Kidney (tissue), 14 donors: Measurements from ENCODE around the gene GABBR2. TPM values are rescaled to one million over a fixed set of nuclear protein-coding genes. Genes with fewer than 3 reads are reported as not detected.

Experiments
- DNase-seq, 5 donors: peaks; one replicate each; pipeline ENCODE4 v3.0.0-alpha.2; 2013 to 2020
- FAIRE-seq: peaks from 2 replicates; lab custom pipeline; 2012; peaks lifted over from hg19 to GRCh38; lab: Jason Lieb, UNC
- H3K27ac ChIP-seq, 2 donors: one replicate each; pipeline ENCODE4 v1.7.0; 2013; ENCODE audit warnings: low read depth in 2 of 2, low read length in 2 of 2, inconsistent platforms in 1 of 2
- H3K27me3 ChIP-seq: one replicate; pipeline ENCODE4 v1.7.1; 2013; ENCODE audit warnings: low read length, inconsistent platforms; ENCODE audit not compliant: control insufficient read depth, insufficient read depth
- H3K36me3 ChIP-seq, 3 donors: one replicate each; pipeline versions ENCODE4 v1.7.0 to v1.7.1; 2013; ENCODE audit warnings: low read length in 3 of 3, control low read depth in 1 of 3, inconsistent platforms in 1 of 3; ENCODE audit not compliant: insufficient read depth in 3 of 3, control insufficient read depth in 2 of 3
- H3K4me1 ChIP-seq, 3 donors: one replicate each; pipeline versions ENCODE4 v1.7.0 to v1.7.1; 2013; ENCODE audit warnings: low read length in 3 of 3, inconsistent platforms in 1 of 3, low read depth in 1 of 3; ENCODE audit not compliant: control insufficient read depth in 2 of 3, insufficient read depth in 2 of 3
- H3K4me3 ChIP-seq, 3 donors: one replicate each; pipeline versions ENCODE4 v1.7.0 to v1.8.1; 2013; ENCODE audit warnings: low read length in 3 of 3, control low read depth in 1 of 3, inconsistent platforms in 1 of 3
- H3K9ac ChIP-seq, 3 donors: one replicate each; pipeline versions ENCODE4 v1.7.0 to v1.7.1; 2013; ENCODE audit warnings: low read length in 3 of 3, control low read depth in 1 of 3, inconsistent platforms in 1 of 3
- H3K9me3 ChIP-seq, 3 donors: one replicate each; pipeline versions ENCODE4 v1.7.0 to v1.7.1; 2013; ENCODE audit warnings: low read length in 3 of 3, control low read depth in 1 of 3, inconsistent platforms in 1 of 3; ENCODE audit not compliant: control insufficient read depth in 2 of 3, insufficient read depth in 1 of 3
- CTCF ChIP-seq: IDR thresholded peaks from 3 replicates; pipeline ENCODE4 v1.5.1; 2012; ENCODE audit warnings: mild to moderate bottlenecking, moderate library complexity, borderline replicate concordance; ENCODE audit not compliant: insufficient read depth; ENCODE audit errors: extremely low read depth
- intact Hi-C: fragments of 100-400 bp; cut with DNase I; formaldehyde crosslinking; loops from one replicate; pipeline ENCODE4 v1.11.1; 2022
- polyA plus RNA-seq: library from polyadenylated mRNA; stranded (reverse); fragments of 350-450 nt; fragmentation: Illumina TruSeq; extraction: RNeasy Lipid Tissue Mini Kit (QIAGEN cat#74804); gene quantifications from one replicate; pipeline ENCODE4 v1.2.3, GENCODE V29; 2014; ENCODE audit warnings: low read depth, low replicate concordance; ENCODE audit not compliant: insufficient read depth
- total RNA-seq: library from RNA; stranded (reverse); fragmentation: NEBNext Ultra II Directional; extraction: Animal tissue kit (Norgen Biotek cat#: 25700); gene quantifications from one replicate; pipeline ENCODE4 v1.2.1, GENCODE V29; 2021
- donor health status: control.
- donor health status: control.
- donor health status: control.
- donor health status: control.
- donor health status: control.
- donor health status: DM: yes; HTN: yes; CAD: no.
- donor health status: Normal renal cell carcinoma (clear cell type).

GABBR2 gene
- total and polyA plus RNA-seq, 2 donors from 2014 or later: 0.06 TPM; not detected in 1

GRCh38 chr9:98532574-98532973, 176.2 kb downstream of the GABBR2 start:
- no peak for TF ChIP-seq CTCF
- intact Hi-C loops: no loop called here
- no peak for FAIRE-seq

GRCh38 chr9:98532147-98532546, 176.6 kb downstream of the GABBR2 start:
- DNase-seq (no peak), FAIRE-seq (no peak)
- no peaks in the 10 kb centered on the region for H3K9me3 ChIP-seq
- H3K9ac ChIP-seq: no peak overlapping the region
- H3K36me3 ChIP-seq: no peaks in the 10 kb centered on the region
- no peak overlapping the region for H3K27ac ChIP-seq
- TF ChIP-seq CTCF: no peak
- intact Hi-C loops: no loop called here
- H3K4me1 ChIP-seq: no peaks in the 10 kb centered on the region
- H3K4me3 ChIP-seq: no peak overlapping the region
- H3K27me3 ChIP-seq: no peaks in the 10 kb centered on the region

More at GRCh38 chr9:98532574-98532973, 176.2 kb downstream of the GABBR2 start:
- no peaks in the 10 kb centered on the region for H3K9me3 ChIP-seq
- no peak overlapping the region for H3K4me3 ChIP-seq
- H3K27me3 ChIP-seq: no peaks in the 10 kb centered on the region
- DNase-seq: no peak
- H3K36me3 ChIP-seq: no peaks in the 10 kb centered on the region
- H3K27ac ChIP-seq: no peak overlapping the region
- no peaks in the 10 kb centered on the region for H3K4me1 ChIP-seq
- no peak overlapping the region for H3K9ac ChIP-seq

- intact Hi-C loops: no loop called here
- TF ChIP-seq CTCF: no peak
- no peak for DNase-seq
- Histone ChIP-seq H3K9ac (no peak overlapping the region), H3K27ac (no peak overlapping the region), H3K9me3 (no peaks in the 10 kb centered on the region), H3K4me3 (no peak overlapping the region), H3K27me3 (no peaks in the 10 kb centered on the region), H3K4me1 (no peaks in the 10 kb centered on the region), H3K36me3 (no peaks in the 10 kb centered on the region)
- no peak for FAIRE-seq
These were observed 177.8 kb downstream of the GABBR2 start for GRCh38 chr9:98530806-98531386.

DNA sequence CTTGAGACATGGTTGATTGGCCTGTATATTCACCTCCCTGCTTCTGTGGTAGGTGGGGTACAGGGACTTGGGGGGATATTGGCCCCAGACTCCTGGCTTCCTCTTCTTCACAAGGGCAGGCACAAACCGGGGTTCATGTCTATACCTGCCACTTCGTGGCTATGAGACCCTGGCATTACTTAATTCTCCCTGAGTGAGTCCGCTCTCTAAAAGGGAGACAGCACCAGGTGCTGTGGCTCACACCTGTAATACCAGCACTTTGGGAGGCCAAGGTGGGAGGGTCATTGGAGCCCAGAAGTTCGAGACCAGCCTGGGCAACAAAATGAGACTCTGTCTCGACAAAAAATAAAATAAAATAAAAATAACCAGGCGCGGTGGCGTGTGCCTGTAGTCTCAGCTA, 178.5 kb downstream of the GABBR2 start:
- intact Hi-C loops: no loop called here
- Histone ChIP-seq H3K9ac (no peak overlapping the region), H3K27me3 (no peaks in the 10 kb centered on the region), H3K4me1 (no peaks in the 10 kb centered on the region), H3K36me3 (no peaks in the 10 kb centered on the region), H3K27ac (no peak overlapping the region), H3K4me3 (no peak overlapping the region), H3K9me3 (no peaks in the 10 kb centered on the region)
- no peak for FAIRE-seq
- no peak for DNase-seq
- no peak for TF ChIP-seq CTCF
